Omental fat pad (tissue), 4 donors: ENCODE measurements around the gene STAG1. TPM values are rescaled to one million over a fixed set of nuclear protein-coding genes. Genes with fewer than 3 reads are reported as not detected.
"Not testable (repeated sequence)": the region's sequence is repeated elsewhere in the genome, so short reads cannot be mapped to it uniquely, and the experiment has no call there.

Experiments used
- ATAC-seq: fragments of 150-250 bp; one replicate; pipeline ENCODE4 v1.9.1; 2016; ENCODE audit warnings: mild to moderate bottlenecking, moderate library complexity; ENCODE audit not compliant: low FRiP score
- DNase-seq: peaks from one replicate; pipeline ENCODE4 v3.0.0-alpha.2; 2019; ENCODE audit warnings: low spot score
- total RNA-seq, 4 donors: library from RNA; depleted of rRNA; stranded (reverse); fragments of >200 nt; gene quantifications; one replicate each; pipeline ENCODE4 v1.1.0, GENCODE V29; 2016
- TF ChIP-seq, protein P1 (sequence below), 3 donors: fragments of 450-650 bp; IDR thresholded peaks; one replicate each; pipeline ENCODE4 v1.5.1; 2016 to 2017; ENCODE audit warnings: antibody characterized with exemption in 3 of 3, mild to moderate bottlenecking in 3 of 3, moderate library complexity in 2 of 3

Gene STAG1
- total RNA-seq, 4 donors from 2014 or later: 37.6 to 57.5 (median 41.6) TPM

DNA sequence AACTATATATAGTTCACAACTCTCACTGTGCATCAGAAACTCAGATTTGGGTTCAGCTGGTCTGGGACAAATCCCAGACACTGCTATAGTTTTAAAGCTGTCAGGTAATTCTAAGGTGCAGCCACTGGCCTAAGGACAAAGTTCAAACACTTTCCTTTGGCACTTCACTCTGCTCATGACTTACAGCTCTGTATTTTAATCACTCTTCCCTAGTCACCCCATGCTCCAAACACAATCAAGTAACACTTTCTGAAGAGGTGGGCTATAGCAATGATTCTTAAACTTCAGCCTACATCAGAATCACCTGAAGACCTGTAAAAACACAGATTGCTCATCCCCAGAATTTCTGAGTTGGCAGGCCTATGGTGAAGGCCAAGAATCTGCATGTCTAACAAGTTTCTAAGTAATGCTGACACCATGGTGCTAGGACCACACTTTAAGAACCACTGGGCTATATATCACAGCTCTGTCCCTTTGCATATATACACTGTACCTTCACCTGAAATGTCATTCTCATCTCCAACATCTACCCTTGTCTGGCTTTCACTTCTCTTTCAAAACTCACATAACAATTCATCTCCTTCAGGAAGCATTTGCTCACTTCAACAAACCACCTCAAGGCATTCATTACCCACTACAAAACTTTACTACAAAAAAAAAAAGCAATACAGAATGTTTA, 21.4 kb downstream of the STAG1 start:
- TF ChIP-seq, protein P1, sequence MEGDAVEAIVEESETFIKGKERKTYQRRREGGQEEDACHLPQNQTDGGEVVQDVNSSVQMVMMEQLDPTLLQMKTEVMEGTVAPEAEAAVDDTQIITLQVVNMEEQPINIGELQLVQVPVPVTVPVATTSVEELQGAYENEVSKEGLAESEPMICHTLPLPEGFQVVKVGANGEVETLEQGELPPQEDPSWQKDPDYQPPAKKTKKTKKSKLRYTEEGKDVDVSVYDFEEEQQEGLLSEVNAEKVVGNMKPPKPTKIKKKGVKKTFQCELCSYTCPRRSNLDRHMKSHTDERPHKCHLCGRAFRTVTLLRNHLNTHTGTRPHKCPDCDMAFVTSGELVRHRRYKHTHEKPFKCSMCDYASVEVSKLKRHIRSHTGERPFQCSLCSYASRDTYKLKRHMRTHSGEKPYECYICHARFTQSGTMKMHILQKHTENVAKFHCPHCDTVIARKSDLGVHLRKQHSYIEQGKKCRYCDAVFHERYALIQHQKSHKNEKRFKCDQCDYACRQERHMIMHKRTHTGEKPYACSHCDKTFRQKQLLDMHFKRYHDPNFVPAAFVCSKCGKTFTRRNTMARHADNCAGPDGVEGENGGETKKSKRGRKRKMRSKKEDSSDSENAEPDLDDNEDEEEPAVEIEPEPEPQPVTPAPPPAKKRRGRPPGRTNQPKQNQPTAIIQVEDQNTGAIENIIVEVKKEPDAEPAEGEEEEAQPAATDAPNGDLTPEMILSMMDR (IDR thresholded peaks at IDR 0.05): no peak
- no peak for DNase-seq
- no peak for ATAC-seq

DNA sequence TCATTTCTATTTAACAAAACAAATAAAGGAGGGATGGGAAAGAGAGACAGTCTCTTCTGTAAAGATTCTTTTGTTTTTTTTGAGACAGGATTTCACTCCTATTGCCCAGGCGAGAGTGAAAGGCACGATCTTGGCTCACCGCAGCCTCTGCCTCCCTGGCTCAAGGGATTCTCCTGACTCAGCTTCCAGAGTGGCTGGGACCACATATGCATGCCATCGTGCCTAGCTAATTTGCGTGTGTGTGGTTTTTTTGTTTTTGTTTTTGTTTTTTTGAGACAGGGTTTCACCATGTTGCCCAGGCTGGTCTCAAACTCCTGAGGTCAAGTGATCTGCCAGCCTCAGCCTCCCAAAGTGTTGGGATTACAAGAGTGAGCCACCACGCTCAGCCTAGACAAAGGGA, 23.3 kb downstream of the STAG1 start:
- ATAC-seq: no peak
- TF ChIP-seq, protein P1 (IDR thresholded peaks at IDR 0.05): no peak

DNA sequence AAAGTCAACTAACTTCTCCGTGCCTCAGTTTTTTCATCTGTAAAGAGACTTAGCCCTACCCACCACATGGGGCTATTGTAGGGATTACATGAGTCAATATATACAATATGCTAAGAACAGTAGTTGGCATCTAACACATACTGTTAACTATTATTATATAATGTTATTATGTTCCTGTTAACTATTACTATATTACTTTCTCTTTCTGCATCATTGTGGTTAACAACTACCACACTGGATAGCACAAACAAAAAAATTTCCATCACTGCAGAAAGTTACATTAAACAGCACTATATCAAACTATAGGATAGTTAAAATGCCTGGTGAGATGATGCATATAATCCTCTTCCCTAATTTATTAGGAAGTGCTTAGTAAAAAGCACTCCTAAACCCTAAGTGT, 23.7 kb downstream of the STAG1 start:
- DNase-seq: no peak
- ATAC-seq: no peak
- TF ChIP-seq, protein P1 (IDR thresholded peaks at IDR 0.05): no peak

More for the DNA sequence above, 23.3 kb downstream of the STAG1 start:
- DNase-seq: no peak

DNA sequence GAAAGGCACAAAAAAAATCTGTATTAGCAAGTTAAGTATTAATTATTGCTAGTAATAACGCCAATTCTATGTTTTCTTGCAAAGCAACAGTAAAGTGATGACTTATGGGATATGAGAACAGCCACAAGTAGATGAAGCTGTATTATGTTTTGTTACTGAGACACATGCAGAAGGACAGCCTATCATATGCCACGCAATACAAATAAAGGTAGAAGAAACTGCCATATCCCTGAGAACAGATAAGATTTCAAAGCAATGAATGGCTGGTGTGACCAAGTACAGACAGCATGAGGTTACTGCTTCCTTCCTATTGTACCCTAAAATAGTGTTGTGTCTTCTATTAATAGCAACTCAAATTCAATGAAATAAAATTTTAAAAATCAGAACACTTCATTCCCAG, 26.7 kb downstream of the STAG1 start:
- no peak for DNase-seq
- no peak for ATAC-seq
- TF ChIP-seq, protein P1 (IDR thresholded peaks at IDR 0.05): no peak

DNA sequence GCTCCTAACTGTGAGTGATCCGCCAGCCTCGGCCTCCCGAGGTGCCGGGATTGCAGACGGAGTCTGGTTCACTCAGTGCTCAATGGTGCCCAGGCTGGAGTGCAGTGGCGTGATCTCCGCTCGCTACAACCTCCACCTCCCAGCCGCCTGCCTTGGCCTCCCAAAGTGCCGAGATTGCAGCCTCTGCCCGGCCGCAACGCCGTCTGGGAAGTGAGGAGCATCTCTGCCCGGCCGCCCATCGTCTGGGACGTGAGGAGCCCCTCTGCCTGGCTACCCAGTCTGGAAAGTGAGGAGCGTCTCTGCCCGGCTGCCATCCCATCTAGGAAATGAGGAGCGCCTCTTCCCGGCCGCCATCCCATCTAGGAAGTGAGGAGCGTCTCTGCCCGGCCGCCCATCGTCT, 29.3 kb downstream of the STAG1 start:
- DNase-seq, ATAC-seq: not testable (repeated sequence)

DNA sequence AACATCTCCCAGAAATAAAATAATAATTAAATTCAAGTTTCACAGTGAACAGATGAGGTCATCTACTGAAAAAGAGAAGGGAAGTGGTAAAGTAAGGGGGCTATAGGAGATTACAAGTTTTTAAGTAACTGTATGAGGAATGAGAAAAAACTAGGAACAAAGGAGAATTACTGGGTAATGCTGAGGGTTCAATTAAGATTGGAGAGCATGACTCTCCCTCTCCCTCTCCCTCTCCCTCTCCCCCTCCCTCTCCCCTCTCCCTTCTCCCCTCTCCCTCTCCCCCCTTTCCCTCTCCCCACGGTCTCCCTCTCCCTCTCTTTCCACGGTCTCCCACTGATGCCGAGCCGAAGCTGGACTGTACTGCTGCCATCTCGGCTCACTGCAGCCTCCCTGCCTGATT, 29.8 kb downstream of the STAG1 start:
- ATAC-seq: not testable (repeated sequence)

DNA sequence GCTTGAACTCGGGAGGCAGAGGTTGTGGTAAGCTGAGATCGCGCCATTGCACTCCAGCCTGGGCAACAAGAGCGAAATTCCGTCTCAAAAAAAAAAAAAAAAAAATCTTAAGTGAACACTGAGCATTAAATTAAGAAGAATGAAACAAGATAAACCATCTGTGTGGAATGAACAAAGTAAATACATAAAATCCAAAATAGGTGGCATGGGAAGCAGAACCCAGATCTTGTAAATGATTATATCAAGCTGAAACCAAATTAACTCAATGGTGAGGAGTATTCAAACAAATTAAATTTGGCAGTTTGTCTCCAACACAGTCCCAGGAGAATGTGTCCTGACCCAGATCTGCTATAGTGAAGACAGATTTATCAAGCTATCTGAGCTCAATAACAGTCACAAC, 32.1 kb downstream of the STAG1 start:
- no peak for ATAC-seq
- no peak for DNase-seq
- TF ChIP-seq, protein P1 (IDR thresholded peaks at IDR 0.05): no peak

More for the DNA sequence above, 29.8 kb downstream of the STAG1 start:
- not testable (repeated sequence) for DNase-seq

DNA sequence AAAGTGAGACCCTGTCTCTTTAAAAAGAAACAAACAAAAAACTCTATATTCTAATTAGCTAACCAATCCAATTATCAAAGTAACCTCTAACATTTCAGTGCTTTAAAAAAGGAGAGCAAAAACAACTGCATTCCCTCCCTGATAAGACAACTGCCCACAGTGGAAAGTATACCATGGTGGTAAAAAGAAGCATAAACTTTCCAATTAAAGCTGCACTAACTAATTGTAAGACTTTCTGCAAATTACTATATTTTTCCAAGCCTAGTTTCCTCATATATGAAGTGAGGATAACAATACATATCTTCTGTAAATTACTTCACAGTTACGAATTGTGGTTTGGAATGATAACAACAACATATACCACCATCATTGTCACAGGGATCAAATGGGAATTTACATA, 35.5 kb downstream of the STAG1 start:
- DNase-seq (no peak), ATAC-seq (no peak)
- TF ChIP-seq, protein P1 (IDR thresholded peaks at IDR 0.05): no peak
